Endometrium (tissue), 2 donors: ENCODE results near the gene BTN2A1.

Source experiments
- FAIRE-seq: peaks from 2 replicates; lab custom pipeline; 2012; peaks lifted over from hg19 to GRCh38; lab: Jason Lieb, UNC
- donor health status: control.
- donor health status: control.

Gene BTN2A1

DNA sequence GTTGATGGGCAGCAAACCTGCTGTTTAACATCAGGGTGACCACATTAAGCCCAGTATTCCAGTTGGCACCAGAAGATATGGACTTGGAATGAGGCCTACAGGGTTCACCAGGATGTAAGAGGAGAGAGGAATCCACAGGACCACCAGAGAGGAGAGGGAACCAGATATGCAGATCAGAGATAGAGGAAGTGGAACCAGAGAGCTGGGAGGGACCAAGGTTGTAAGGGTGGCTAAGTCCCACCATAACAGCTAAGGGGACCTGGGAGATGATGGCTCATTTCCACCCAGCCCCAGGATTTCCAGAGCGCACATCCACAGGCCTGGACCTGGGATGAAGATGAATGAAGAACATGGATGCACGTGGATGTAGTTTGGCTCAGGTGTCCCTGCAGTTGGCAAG lies 11.1 kb downstream of the BTN2A1 start:
- no peak for FAIRE-seq

GRCh38 chr6:26470643-26471042 lies 12.9 kb downstream of the BTN2A1 start:
- FAIRE-seq, result no peak

DNA sequence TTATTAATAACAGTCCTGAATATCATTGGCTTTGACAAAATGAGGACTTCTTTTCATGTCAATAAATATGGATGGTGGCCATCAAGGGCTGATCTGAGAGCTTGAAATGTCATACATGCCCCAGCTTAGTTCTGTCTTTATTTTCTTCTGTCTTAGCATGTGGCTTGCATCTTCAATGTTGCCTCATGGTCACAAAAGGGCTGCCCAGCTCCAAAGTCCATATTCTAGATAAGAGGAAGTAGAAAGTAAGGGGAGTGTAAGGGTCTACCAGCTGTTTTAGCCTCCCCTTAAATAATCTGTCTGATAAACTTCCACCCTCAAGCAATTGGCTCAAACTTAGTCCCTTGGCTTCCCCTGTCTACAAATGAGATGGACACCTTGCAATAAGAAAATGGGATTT lies 14.2 kb downstream of the BTN2A1 start:
- FAIRE-seq, result no peak

- FAIRE-seq, result no peak
These were observed 15.0 kb downstream of the BTN2A1 start for GRCh38 chr6:26472549-26473290.

DNA sequence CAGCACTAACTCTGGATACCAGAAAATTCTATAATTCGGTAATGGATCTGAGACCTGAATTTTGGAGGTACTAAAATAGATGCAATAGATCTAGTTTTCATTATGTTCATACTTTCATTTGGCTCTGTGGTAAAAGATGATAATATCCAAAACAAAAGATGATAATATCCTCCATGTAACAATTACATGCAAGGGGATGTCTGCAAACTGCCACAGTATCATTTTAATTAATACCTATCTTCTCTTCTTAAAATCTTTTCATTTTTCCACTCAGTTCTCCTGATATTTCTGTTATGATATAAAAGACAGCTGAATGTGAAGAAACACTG lies 15.6 kb downstream of the BTN2A1 start:
- FAIRE-seq, result no peak

DNA sequence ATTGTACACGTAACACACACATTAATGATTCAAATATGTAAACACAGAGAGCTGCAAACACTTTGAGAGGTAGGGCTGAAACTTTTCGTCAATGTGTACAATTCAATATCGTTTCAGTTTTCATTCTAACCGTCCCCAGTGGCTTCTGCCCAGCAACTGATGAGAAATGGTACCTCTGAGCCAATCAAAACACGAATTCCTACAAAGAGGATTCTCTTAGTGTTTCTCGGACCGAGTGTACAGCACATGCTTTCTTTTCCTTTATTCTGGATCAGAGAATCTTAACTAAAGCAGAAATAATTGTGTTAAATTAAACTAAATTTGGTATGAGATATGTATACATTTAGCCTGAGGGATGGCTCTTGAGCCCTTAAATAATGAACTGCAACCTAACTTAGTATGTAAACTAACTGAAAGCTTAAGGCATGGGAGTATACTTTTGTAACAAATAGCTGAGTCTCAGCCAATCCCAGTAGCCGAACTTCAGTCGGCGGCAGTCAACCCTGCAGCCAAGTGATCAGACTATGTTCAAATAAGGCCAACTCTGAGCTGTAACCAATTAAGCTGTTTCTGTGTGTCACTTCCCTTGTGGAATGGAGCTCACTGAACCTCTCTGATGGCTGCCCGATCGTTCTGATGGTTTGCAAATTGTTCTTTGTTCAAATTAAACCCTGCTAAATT lies 16.1 kb downstream of the BTN2A1 start:
- FAIRE-seq, result peak; percentile 91

GRCh38 chr6:26474439-26474881 lies 16.7 kb downstream of the BTN2A1 start:
- no peak for FAIRE-seq

DNA sequence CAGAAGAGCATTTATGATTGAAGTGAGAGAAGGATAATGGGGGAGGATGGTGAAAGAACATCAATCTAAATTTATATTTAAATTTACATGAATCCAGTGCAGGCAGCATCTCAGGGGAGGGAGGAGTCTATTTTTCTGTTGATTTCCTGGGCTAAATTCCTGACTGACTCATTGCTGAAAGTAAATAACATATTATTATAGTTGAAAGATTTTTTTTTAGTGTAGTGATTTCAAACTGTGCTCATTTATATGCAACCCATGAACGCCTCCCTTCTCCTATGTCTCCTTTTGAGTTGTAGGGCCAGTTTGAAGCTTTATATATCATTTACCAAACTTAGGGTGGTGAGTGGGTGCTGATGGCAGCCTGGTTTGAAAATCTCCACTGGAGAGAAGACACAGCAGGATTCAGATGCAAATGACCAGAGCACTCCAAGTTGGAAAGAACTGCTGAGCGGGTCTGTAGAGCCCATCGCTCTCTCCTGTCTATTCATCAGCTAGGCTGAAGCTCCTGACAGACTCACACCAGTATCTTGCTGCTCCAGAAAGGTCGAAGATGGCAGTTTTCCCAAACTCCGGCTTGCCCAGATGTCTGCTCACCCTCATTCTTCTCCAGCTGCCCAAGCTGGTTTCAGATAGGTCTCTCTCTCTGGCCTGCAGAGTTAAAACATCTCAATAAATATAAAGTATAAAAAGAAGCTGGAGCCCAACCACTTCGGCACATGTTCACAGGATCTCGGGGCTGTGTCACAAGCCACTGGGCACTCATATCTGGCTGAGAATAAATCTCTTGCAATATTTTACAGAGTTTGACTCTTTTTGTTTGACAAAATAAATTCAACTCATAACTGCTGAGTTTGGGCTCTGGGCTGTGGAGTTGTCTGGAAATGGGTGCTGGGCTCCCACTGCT lies 18.3 kb downstream of the BTN2A1 start:
- FAIRE-seq, result no peak

DNA sequence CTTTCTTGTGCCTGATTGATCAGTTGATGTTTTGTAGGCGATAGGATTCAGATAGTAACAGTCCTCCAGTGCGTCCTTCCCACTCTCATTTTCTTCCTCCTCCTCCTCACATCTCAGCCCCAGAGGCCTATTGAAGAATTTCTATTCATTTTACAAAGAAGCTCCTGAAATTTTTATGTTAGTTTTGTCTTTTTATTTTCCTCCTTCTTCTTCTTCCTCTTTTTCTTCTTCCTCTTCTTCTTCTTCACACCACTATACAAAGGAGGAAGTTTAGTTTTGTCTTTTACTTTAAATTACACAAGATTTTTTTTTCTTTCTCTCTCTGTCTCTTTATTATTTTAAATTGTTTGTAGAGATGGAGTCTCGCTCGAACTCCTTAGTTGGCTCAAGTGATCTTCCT lies 19.1 kb downstream of the BTN2A1 start:
- FAIRE-seq, result no peak

DNA sequence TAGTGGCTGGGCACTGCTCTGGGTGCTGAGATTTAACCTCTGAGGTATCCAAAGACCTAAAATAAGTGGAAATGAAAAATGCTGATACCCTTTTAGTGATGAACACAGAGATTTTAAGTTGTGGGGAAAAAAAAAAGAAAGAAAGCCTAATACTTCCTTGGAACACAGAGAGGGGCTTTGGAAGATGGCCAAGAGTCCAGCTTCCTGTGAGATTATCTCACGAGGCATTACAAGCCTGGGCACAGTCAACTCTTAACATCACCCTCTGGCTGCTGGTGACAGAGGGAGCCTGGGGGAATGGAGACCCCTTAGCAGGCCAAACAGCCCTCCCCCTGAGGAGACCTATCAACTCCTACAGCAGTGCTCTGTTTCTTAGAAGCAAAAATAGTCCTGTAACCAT lies 19.7 kb downstream of the BTN2A1 start:
- no peak for FAIRE-seq

GRCh38 chr6:26478100-26478984 lies 20.6 kb downstream of the BTN2A1 start:
- FAIRE-seq, result no peak

- no peak for FAIRE-seq
These were observed 21.2 kb downstream of the BTN2A1 start for GRCh38 chr6:26478985-26479278.

DNA sequence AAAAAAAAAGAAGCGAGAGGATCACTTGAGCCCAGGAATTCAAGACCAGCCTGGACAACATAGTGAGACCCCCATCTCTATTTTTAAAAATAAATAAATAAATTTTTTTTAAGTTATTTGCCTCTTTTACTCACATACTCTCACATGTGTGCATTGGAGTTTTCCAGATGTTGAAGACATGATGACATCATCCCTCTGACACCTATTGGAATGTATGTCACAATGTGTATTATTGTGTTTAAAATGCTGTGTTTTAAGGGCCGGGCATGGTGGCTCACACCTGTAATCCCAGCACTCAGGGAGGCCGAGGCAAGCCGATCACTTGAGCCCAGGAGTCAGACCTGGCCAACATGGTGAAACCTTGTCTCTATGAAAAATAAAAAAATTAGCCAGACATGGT lies 24.6 kb downstream of the BTN2A1 start:
- no peak for FAIRE-seq

- no peak for FAIRE-seq
These were observed 26.0 kb downstream of the BTN2A1 start for GRCh38 chr6:26483727-26484126.

- no peak for FAIRE-seq
These were observed 26.4 kb downstream of the BTN2A1 start for GRCh38 chr6:26484161-26484560.

DNA sequence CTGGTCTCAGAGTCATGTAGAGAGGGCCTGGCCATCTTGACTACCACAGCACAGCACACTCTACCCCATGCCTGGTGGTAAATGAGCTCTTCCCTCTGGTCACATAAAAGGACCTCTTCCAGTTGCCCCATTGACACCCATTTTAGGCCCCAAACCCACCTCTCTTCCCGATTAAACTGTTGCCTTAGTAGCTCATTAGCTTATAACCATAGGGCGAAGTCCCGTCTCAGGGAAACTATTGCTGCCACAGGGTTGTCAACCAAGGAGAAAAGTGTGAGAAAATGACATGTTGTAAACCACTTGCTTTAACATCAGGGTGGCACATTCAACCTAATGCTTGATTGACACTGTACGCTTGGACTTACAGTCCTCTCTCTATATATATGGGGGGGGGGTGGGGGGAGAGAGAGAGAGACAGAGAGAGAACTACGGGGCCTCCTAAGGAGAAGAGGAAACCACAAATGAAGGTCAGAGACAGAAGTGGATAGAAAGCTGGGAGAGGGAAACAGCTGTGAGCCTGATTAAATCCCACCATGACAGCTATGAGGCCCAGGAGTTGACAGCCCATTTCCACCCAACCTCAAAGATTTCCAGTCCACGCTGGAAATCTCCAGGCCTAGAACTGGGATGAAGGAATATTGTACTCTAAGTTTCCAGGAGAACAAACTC lies 27.5 kb downstream of the BTN2A1 start:
- FAIRE-seq, result no peak

- no peak for FAIRE-seq
These were observed 28.6 kb downstream of the BTN2A1 start for GRCh38 chr6:26486358-26486757.

DNA sequence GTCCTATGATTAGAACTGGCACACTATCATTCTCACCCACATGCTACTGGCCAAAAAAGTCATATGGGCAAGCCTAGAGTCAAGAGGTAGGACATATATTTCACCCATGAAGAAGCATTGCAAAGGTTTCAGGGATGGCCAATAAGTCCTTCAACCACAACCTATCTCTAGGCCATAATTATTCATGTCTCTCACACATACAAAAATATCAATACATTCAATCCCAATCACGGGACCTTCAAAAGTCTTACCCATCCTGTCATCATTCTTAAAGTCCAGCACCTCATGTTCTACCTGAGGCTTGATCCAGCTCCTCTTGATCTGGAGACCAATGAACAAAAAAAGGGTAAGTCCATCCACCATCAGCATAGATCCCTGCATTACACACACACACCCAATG lies 29.7 kb downstream of the BTN2A1 start:
- FAIRE-seq, result no peak

DNA sequence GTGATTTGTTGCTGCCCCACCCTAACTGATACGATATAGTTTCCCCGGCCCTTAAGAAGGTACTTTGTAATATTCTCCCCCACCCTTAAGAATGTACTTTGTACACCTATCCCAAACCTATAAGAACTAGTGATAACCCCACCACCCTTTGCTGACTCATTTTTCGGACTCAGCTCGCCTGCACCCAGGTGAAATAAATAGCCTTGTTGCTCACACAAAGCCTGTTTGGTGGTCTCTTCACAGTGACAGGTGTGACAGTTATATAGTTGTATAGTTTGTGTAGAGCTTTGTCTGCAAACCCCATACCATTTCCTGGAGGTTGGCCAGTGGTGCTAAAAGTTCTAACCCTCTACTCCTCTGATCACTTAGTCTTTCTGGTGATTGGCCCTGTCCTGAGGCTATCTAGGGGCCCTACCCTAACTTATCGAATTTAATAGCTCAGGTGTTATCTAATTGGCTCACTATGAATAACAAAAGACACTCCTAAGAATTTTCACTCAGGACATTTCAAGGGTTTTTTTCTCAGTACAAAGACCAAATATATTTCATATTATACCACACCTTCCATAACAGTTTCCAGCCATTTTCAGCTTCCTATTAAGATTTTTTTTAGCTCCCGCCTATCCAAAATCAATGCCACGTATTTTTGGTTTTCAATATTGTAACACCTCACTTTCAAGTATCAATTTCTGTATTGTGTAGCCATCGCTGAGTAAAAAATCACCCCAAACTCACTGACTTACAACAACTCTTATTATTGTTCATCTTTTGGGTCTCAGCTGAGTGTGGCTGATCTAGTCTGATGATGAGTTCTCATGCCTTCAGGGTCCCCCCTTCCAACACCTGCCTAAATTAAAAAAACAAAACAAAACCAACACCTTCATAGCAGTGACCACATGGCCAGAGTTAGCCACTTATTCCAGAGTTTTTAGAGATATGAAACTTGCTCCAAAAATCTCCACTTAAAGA lies 32.5 kb downstream of the BTN2A1 start:
- no peak for FAIRE-seq

DNA sequence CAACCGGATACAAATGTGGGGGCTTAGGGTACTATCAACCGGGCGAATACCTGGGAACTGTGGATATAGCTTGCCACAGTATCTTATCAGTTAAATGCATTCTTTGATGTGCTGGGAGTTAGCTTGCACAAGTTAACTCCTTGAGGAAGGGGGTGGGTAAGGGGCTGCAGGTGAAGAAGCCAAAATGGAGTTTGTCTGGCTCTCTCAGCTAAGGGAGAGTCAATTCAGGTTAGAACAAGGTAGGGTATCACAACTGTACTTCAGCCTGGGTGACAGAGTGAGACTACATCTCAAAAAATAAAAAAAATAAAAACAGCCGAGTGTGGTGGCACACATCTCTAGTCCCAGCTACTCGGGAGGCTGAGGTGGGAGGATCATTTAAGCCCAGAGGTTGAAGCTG lies 33.8 kb downstream of the BTN2A1 start:
- no peak for FAIRE-seq
